ENCODE data around the gene CRYGA.
"Not testable (repeated sequence)": the region's sequence is repeated elsewhere in the genome, so short reads cannot be mapped to it uniquely, and the experiment has no call there.

Gene CRYGA

DNA sequence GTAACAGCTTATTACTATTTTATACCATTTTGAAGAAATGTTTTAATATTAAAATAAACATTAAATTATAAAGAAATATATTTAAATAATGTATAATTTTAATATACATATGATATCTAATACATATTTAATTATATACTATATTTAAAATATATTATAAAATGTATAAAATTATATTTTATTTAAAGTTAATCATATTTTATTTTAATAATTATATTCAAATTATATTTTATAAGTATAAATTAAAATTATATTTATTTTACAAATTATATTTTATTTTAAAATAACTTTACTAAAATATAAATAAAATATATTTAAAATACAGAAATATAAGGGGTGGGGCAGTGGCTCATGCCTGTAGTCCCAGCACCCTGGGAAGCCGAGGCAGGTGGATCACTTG lies 41.1 kb downstream of the CRYGA start:
- no peak for DNase-seq

GRCh38 chr2:208118918-208119317 lies 44.5 kb downstream of the CRYGA start:
- DNase-seq = no peak

GRCh38 chr2:208117390-208117789 lies 46.0 kb downstream of the CRYGA start:
- DNase-seq = not testable (repeated sequence)

DNA sequence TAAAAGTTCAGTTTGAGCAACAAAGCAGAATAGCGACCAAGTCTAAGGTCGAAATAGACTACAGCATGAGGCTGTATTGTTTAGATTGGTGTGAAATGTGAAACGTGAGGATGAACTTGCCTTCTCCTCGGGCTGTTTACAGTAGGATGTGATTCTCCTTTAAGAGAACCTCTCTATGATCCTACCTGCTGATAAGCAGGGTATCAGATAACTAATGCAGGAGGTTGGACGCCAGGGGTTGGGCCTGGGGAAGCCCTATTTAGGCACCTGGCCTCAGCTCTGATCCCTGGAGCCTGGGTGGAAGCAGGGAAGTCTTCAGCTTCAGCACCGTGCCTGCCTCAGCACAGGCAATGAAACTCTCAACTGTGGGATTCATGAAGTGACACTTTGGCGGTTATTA lies 50.4 kb downstream of the CRYGA start:
- peak; percentile 76 for DNase-seq

- not testable (repeated sequence) for DNase-seq
Measured at GRCh38 chr2:208112273-208112745, 51.1 kb downstream of the CRYGA start.
